Measurements from ENCODE around the gene CACNA1G.

DNA sequence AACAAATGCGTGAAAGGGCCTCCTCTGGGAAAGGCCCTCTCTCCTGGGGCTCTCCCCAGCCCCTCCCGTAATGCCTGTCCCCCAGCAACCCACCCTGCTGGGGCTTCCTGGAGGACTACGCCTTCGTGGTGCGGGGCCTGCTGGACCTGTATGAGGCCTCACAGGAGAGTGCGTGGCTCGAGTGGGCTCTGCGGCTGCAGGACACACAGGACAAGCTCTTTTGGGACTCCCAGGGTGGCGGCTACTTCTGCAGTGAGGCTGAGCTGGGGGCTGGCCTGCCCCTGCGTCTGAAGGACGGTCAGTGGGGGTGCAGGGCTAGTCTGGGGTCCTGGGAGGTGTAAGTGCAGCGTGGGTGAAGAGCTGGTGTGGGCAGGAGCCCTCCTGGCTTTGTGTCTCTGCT is 8.6 kb upstream of the CACNA1G start:
- TF ChIP-seq CTCF (IDR thresholded peaks at IDR 0.05) (no peak), POLR2A (IDR thresholded peaks at IDR 0.05) (no peak)
